Neural progenitor cell (in vitro differentiated cells): ENCODE data around the gene GASK1A. TPM values are rescaled to one million over a fixed set of nuclear protein-coding genes. Genes with fewer than 3 reads are reported as not detected.

Experiments
- DNase-seq: peaks from one replicate; pipeline ENCODE4 v3.0.0-alpha.2; 2016; ENCODE audit warnings: low spot score
- H2AFZ ChIP-seq: fragments of 200-600 bp; sonication (generic); replicated peaks from 2 replicates; pipeline ENCODE4 v1.6.1; 2016; ENCODE audit warnings: antibody characterized with exemption
- H3F3A ChIP-seq: fragments of 200-600 bp; sonication (generic); 2 replicates; pipeline ENCODE4 v1.6.1; 2016; ENCODE audit warnings: antibody characterized with exemption, low read depth
- H3K27ac ChIP-seq: fragments of 200-600 bp; sonication (generic); 2 replicates; pipeline ENCODE4 v1.5.1; 2016; ENCODE audit warnings: mild to moderate bottlenecking
- H3K27me3 ChIP-seq: fragments of 200-600 bp; sonication (generic); 2 replicates; pipeline ENCODE4 v1.6.1; 2016; ENCODE audit warnings: mild to moderate bottlenecking, moderate library complexity
- H3K36me3 ChIP-seq: fragments of 200-600 bp; sonication (generic); 2 replicates; pipeline ENCODE4 v1.5.1; 2016
- H3K4me1 ChIP-seq: fragments of 200-600 bp; sonication (generic); 2 replicates; pipeline ENCODE4 v1.6.1; 2016; ENCODE audit warnings: mixed run types
- H3K4me2 ChIP-seq: fragments of 200-600 bp; sonication (generic); 2 replicates; pipeline ENCODE4 v1.6.1; 2016
- H3K4me3 ChIP-seq: fragments of 200-600 bp; sonication (generic); 2 replicates; pipeline ENCODE4 v1.5.1; 2016
- H3K79me2 ChIP-seq: fragments of 200-600 bp; sonication (generic); 2 replicates; pipeline ENCODE4 v1.6.1; 2016; ENCODE audit warnings: low read depth
- H3K9ac ChIP-seq: fragments of 200-600 bp; sonication (generic); 2 replicates; pipeline ENCODE4 v1.6.1; 2016
- H3K9me3 ChIP-seq: fragments of 200-600 bp; sonication (generic); 2 replicates; pipeline ENCODE4 v1.5.1; 2016; ENCODE audit warnings: low read depth
- H4K20me1 ChIP-seq: fragments of 200-600 bp; sonication (generic); 2 replicates; pipeline ENCODE4 v1.6.1; 2016; ENCODE audit warnings: low read depth
- H3K27ac Mint-ChIP-seq: 3 replicates; pipeline ENCODE4 v1.8.0; 2021; ENCODE audit warnings: mixed read lengths
- H3K27me3 Mint-ChIP-seq: 2 replicates; pipeline ENCODE4 v1.8.0; 2022; ENCODE audit warnings: low read depth, mild to moderate bottlenecking, inconsistent platforms, moderate library complexity, mixed read lengths; ENCODE audit not compliant: insufficient read depth
- H3K36me3 Mint-ChIP-seq: 3 replicates; pipeline ENCODE4 v1.8.0; 2021; ENCODE audit warnings: mixed read lengths
- H3K4me1 Mint-ChIP-seq: 3 replicates; pipeline ENCODE4 v1.8.0; 2021; ENCODE audit warnings: mixed read lengths
- H3K4me3 Mint-ChIP-seq: 3 replicates; pipeline ENCODE4 v1.8.0; 2021; ENCODE audit warnings: mild to moderate bottlenecking, moderate library complexity, mixed read lengths
- H3K9me3 Mint-ChIP-seq: 3 replicates; pipeline ENCODE4 v1.8.0; 2020; ENCODE audit warnings: mixed read lengths
- EZH2 ChIP-seq: fragments of 200-600 bp; sonication (generic); IDR thresholded peaks from 2 replicates; pipeline ENCODE4 v1.6.1; 2017; ENCODE audit warnings: antibody characterized with exemption, mild to moderate bottlenecking, moderate library complexity
- EZH2phosphoT487 ChIP-seq: fragments of 200-600 bp; sonication (generic); IDR thresholded peaks from 2 replicates; pipeline ENCODE4 v1.6.1; 2017; ENCODE audit warnings: antibody characterized with exemption
- total RNA-seq: library from RNA; depleted of rRNA; stranded (reverse); fragments of >200 nt; gene quantifications from 2 replicates; pipeline ENCODE4 v1.2.3, GENCODE V29; 2015; ENCODE audit warnings: low replicate concordance
- TF ChIP-seq, protein P1 (sequence below): fragments of 200-600 bp; sonication (generic); IDR thresholded peaks from 2 replicates; pipeline ENCODE4 v1.5.1; 2017; ENCODE audit warnings: antibody characterized with exemption, mild to moderate bottlenecking

GASK1A gene
- total RNA-seq, 1 donor from 2014 or later, result 3.9 TPM

DNA sequence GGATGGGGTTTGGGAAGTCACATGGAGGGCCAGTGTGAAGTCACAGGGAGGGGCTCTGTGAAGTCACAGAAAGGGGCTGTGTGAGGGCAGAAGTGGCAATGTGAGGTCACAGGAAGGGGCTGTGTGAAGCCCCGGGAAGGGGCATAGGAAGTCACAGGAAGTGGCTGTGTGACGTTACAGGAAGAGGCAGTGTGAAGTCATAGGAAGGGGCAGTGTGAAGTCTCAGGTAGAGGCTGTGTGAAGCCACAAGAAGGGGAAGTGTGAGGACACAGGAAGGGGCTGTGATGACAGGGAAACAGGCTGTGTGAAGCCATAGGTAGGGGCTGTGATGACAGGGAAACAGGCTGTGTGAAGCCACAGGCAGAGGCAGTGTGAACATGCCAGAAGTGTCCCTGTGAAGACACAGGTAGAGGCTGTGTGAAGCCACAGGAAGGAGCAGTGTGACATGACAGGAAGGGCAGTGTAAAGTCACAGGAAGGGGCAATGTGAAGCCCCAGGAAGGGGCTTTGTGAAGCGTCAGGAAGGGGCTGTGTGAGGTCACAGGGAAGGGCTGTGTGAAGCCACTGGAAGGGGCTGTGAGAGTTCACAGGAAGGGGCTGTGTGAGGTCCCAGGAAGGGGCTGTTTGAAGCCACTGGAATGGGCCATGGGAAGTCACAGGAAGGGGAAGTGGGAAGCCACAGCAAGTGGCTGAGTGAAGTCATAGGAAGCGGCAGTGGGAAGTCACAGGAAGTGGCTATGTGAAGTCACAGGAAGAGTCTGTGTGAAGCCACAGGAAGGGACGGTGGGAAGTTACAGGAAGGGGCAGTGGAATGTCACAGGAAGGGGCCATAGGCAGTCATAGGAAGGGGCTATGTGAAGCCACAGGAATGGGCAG lies 37.1 kb downstream of the GASK1A start:
- H3K4me3 Mint-ChIP-seq, result no peak overlapping the region
- no peak for DNase-seq
- H3K36me3 Mint-ChIP-seq, result no peaks in the 10 kb centered on the region

GRCh38 chr3:43017004-43017403 lies 37.9 kb downstream of the GASK1A start:
- no peak overlapping the region for H3K4me3 ChIP-seq
- no peak for DNase-seq
- Mint-ChIP-seq H3K4me1 (no peaks in the 10 kb centered on the region), H3K36me3 (no peaks in the 10 kb centered on the region), H3K27ac (no peak overlapping the region), H3K4me3 (no peak overlapping the region), H3K27me3 (peaks cover under 1% of the 10 kb centered on the region), H3K9me3 (no peaks in the 10 kb centered on the region)
- no peak overlapping the region for H3K4me2 ChIP-seq
- TF ChIP-seq EZH2phosphoT487, result no peak
- TF ChIP-seq EZH2, result no peak
- TF ChIP-seq, protein P1, sequence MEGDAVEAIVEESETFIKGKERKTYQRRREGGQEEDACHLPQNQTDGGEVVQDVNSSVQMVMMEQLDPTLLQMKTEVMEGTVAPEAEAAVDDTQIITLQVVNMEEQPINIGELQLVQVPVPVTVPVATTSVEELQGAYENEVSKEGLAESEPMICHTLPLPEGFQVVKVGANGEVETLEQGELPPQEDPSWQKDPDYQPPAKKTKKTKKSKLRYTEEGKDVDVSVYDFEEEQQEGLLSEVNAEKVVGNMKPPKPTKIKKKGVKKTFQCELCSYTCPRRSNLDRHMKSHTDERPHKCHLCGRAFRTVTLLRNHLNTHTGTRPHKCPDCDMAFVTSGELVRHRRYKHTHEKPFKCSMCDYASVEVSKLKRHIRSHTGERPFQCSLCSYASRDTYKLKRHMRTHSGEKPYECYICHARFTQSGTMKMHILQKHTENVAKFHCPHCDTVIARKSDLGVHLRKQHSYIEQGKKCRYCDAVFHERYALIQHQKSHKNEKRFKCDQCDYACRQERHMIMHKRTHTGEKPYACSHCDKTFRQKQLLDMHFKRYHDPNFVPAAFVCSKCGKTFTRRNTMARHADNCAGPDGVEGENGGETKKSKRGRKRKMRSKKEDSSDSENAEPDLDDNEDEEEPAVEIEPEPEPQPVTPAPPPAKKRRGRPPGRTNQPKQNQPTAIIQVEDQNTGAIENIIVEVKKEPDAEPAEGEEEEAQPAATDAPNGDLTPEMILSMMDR, result no peak
- H3K27me3 ChIP-seq, result no peaks in the 10 kb centered on the region
- H3K9ac ChIP-seq, result no peak overlapping the region
- no peaks in the 10 kb centered on the region for H4K20me1 ChIP-seq
- H2AFZ ChIP-seq, result no peak overlapping the region
- H3K4me1 ChIP-seq, result no peaks in the 10 kb centered on the region
- no peaks in the 10 kb centered on the region for H3K9me3 ChIP-seq
- H3K36me3 ChIP-seq, result no peaks in the 10 kb centered on the region
- no peak overlapping the region for H3K27ac ChIP-seq
- H3K79me2 ChIP-seq, result no peaks in the 10 kb centered on the region
- no peaks in the 10 kb centered on the region for H3F3A ChIP-seq

More for the DNA sequence above, 37.1 kb downstream of the GASK1A start:
- H3K4me2 ChIP-seq, result no peak overlapping the region
- no peak overlapping the region for H3K27ac ChIP-seq
- H2AFZ ChIP-seq, result no peak overlapping the region
- no peaks in the 10 kb centered on the region for H3K9me3 Mint-ChIP-seq
- H3K4me1 Mint-ChIP-seq, result no peaks in the 10 kb centered on the region
- no peaks in the 10 kb centered on the region for H3K9me3 ChIP-seq
- no peaks in the 10 kb centered on the region for H3K4me1 ChIP-seq
- TF ChIP-seq, protein P1, result no peak
- TF ChIP-seq EZH2phosphoT487 (no peak), EZH2 (no peak)
- H3K27me3 ChIP-seq, result no peaks in the 10 kb centered on the region
- H3K4me3 ChIP-seq, result no peak overlapping the region
- H3K27ac Mint-ChIP-seq, result no peak overlapping the region
- no peaks in the 10 kb centered on the region for H3K79me2 ChIP-seq
- H3F3A ChIP-seq, result no peaks in the 10 kb centered on the region
- H4K20me1 ChIP-seq, result no peaks in the 10 kb centered on the region
- H3K27me3 Mint-ChIP-seq, result no peaks in the 10 kb centered on the region
- H3K9ac ChIP-seq, result no peak overlapping the region
- no peaks in the 10 kb centered on the region for H3K36me3 ChIP-seq

GRCh38 chr3:43017593-43018195 lies 38.6 kb downstream of the GASK1A start:
- Histone ChIP-seq H3K9ac (no peak overlapping the region), H4K20me1 (no peaks in the 10 kb centered on the region), H3K27ac (no peak overlapping the region), H2AFZ (no peak overlapping the region), H3K4me3 (no peak overlapping the region), H3K79me2 (no peaks in the 10 kb centered on the region), H3K4me2 (no peak overlapping the region), H3K4me1 (no peaks in the 10 kb centered on the region), H3K36me3 (no peaks in the 10 kb centered on the region), H3K27me3 (no peaks in the 10 kb centered on the region), H3F3A (no peaks in the 10 kb centered on the region), H3K9me3 (no peaks in the 10 kb centered on the region)
- TF ChIP-seq, protein P1, result no peak
- TF ChIP-seq EZH2 (no peak), EZH2phosphoT487 (no peak)
- H3K4me3 Mint-ChIP-seq, result no peak overlapping the region
- no peaks in the 10 kb centered on the region for H3K9me3 Mint-ChIP-seq
- no peaks in the 10 kb centered on the region for H3K36me3 Mint-ChIP-seq
- no peak for DNase-seq
- H3K27ac Mint-ChIP-seq, result no peak overlapping the region
- peaks cover 2% of the 10 kb centered on the region for H3K27me3 Mint-ChIP-seq
- no peaks in the 10 kb centered on the region for H3K4me1 Mint-ChIP-seq
